ENCODE data around the gene RPTOR. TPM values are rescaled to one million over a fixed set of nuclear protein-coding genes. Genes with fewer than 3 reads are reported as not detected.

The RPTOR gene
- total and polyA plus RNA-seq, 10 of the 15 experiments (the other 5 are each of a cell fraction or from before 2014, with no cell fraction given): 0.18 to 32.1 (median 7.8) TPM

- no peak overlapping the region for H3K4me3 ChIP-seq
- no peak for DNase-seq (ENCODE audit: low read depth, low spot score)
- no peak overlapping the region for H3K9ac ChIP-seq (ENCODE audit: control insufficient read depth, insufficient read depth, low read length)
- WGBS (ENCODE audit: insufficient coverage, insufficient replicate concordance, low lambda C conversion rate, missing lambda C conversion rate): 24% methylated on average over 7 of the region's 7 CpGs
- no peak for ATAC-seq
- no TSS peak for BruUV-seq (replicated peaks)
- intact Hi-C loops (cut with micrococcal nuclease; ENCODE audit: unreplicated experiment) (no loop called here), in situ Hi-C loops (cut with MboI) (no loop called here)
- no peak overlapping the region for H3K4me2 ChIP-seq (ENCODE audit: control insufficient read depth, insufficient read depth)
- no peaks in the 10 kb centered on the region for H3K79me2 ChIP-seq (ENCODE audit: control insufficient read depth, insufficient read depth, low read length)
- ChIA-PET SMC1A (ENCODE audit: uncharacterized antibody, unreplicated experiment) (interaction anchor here (0.6 kb wide), 1 partner anchor 1920 kb away, joined by 3 read pairs; no protein-coding TSS in a partner anchor), POLR2A (no interaction called here), CTCF (interaction anchor here (1.2 to 2.0 kb wide), 2 partner anchors 44 to 301 kb away, joined by 3 to 4 read pairs; no protein-coding TSS in a partner anchor), RAD21 (ENCODE audit: unreplicated experiment) (no interaction called here)
- no peaks in the 10 kb centered on the region; a peak in 2 of 4 replicates for H3K27me3 ChIP-seq (replicated peaks in 1 of 2; ENCODE audit: control insufficient read depth in 2 of 2, insufficient read depth in 2 of 2, low read length in 1 of 2)
- H4K20me1 ChIP-seq (ENCODE audit: control insufficient read depth, insufficient read depth): no peaks in the 10 kb centered on the region
- FAIRE-seq: no peak
- no peak for TF ChIP-seq RUNX3 (IDR thresholded peaks at IDR 0.05; ENCODE audit: low read length)
- no peak for TF ChIP-seq SPI1 (IDR thresholded peaks at IDR 0.05; ENCODE audit: borderline replicate concordance, insufficient read depth, low read depth, low read length)
- no peak for TF ChIP-seq SKIL (IDR thresholded peaks at IDR 0.05; ENCODE audit: low read depth, poor library complexity, severe bottlenecking)
- peak; percentile 68; the same call in 1 of the 2 replicates for TF ChIP-seq NFYB (IDR thresholded peaks at IDR 0.05; ENCODE audit: insufficient read depth, low read depth, low read length)
- TF ChIP-seq BACH1 (IDR thresholded peaks at IDR 0.05; ENCODE audit: borderline replicate concordance): no peak
- TF ChIP-seq ZNF384 (IDR thresholded peaks at IDR 0.05; ENCODE audit: borderline replicate concordance, low read depth, low read length): no peak
- TF ChIP-seq ATF3 (IDR thresholded peaks at IDR 0.05; ENCODE audit: borderline replicate concordance, extremely low read depth, low read depth, low read length): no peak
- no peak for TF ChIP-seq MTA3 (IDR thresholded peaks at IDR 0.05; ENCODE audit: borderline replicate concordance, low read length)
- TF ChIP-seq KLF5 (IDR thresholded peaks at IDR 0.05; ENCODE audit: partially characterized antibody): no peak
- peak; percentile 13 for TF ChIP-seq USF1 (IDR thresholded peaks at IDR 0.05; ENCODE audit: borderline replicate concordance, extremely low read length, insufficient read depth, low read depth, low read length)
- no peak for TF ChIP-seq SREBF1 (IDR thresholded peaks at IDR 0.05; ENCODE audit: low read length)
- no peak for TF ChIP-seq PAX5 (IDR thresholded peaks at IDR 0.05; ENCODE audit: borderline replicate concordance, low read depth, low read length)
- TF ChIP-seq KAT2A (conservative IDR thresholded peaks at IDR 0.05; ENCODE audit: control insufficient read depth, low read depth, low read length): no peak
- no peak for TF ChIP-seq ZBTB11 (CRISPR knock-in tag; IDR thresholded peaks at IDR 0.05)
- no peaks in the 10 kb centered on the region for H3K36me3 ChIP-seq (ENCODE audit: control insufficient read depth in 2 of 2, insufficient read depth in 2 of 2, low read length in 1 of 2)
- no peaks in the 10 kb centered on the region for H3K4me1 ChIP-seq (ENCODE audit: control insufficient read depth, insufficient read depth, low read length)
- H3K9me3 ChIP-seq (replicated peaks; ENCODE audit: control insufficient read depth, insufficient read depth, low read length): no peaks in the 10 kb centered on the region
- no peak overlapping the region for H2AFZ ChIP-seq (ENCODE audit: control insufficient read depth, low read depth, low read length)
- H3K27ac ChIP-seq (ENCODE audit: control insufficient read depth, insufficient read depth): no peak overlapping the region
Observed at GRCh38 chr17:80531400-80531799, 13.2 kb upstream of the RPTOR start.
